B cell (primary cell): ENCODE results near the gene NAGPA. TPM values are rescaled to one million over a fixed set of nuclear protein-coding genes. Genes with fewer than 3 reads are reported as not detected.

Experiments used
- ATAC-seq: fragments of 200-7000 bp; cut with Tn5 transposase; one replicate; pipeline ENCODE4 v1.10.0; 2021; ENCODE audit warnings: low read depth, mild to moderate bottlenecking, moderate number of reproducible peaks, moderate library complexity
- CTCF ChIA-PET: fragments of 350-600 bp; sonication (Branson Sonifier 250); formaldehyde crosslinking; loops from one replicate; lab custom pipeline; 2021; ENCODE audit warnings: antibody characterized with exemption, inconsistent platforms; lab: Charles Lee
- POLR2A ChIA-PET: fragments of 350-600 bp; sonication (Branson Sonifier 250); formaldehyde crosslinking; loops from one replicate; lab custom pipeline; 2021; ENCODE audit warnings: antibody characterized with exemption; lab: Charles Lee
- DNase-seq: peaks from one replicate; pipeline ENCODE4 v3.0.0; 2013
- H2AFZ ChIP-seq: 2 replicates; pipeline ENCODE4 v1.6.1; 2012; ENCODE audit warnings: mild to moderate bottlenecking, low read depth, low read length; ENCODE audit not compliant: insufficient read depth, poor library complexity, severe bottlenecking
- H3K27ac ChIP-seq, 2 donors: 1 replicate in 1 of 2; 2 replicates in 1 of 2; pipeline ENCODE4 v1.5.1; 2012 to 2013; ENCODE audit warnings: low read length in 2 of 2, mild to moderate bottlenecking in 2 of 2, moderate library complexity in 1 of 2
- H3K27me3 ChIP-seq, 4 experiments: fragments of 200-600 bp in 1 of 4; sonication (generic) in 1 of 4; replicated peaks in 1 of 4; 1 replicate in 2 of 4; 2 replicates in 2 of 4; pipeline versions ENCODE4 v1.6.1 to v1.7.0; 2013 to 2016; ENCODE audit warnings: low read length in 3 of 4, mild to moderate bottlenecking in 2 of 4, mixed read lengths in 1 of 4, moderate library complexity in 1 of 4; ENCODE audit not compliant: insufficient read depth in 4 of 4, control insufficient read depth in 3 of 4; ENCODE audit errors: control extremely low read depth in 1 of 4
- H3K36me3 ChIP-seq, 2 experiments: replicated peaks in 1 of 2; 1 replicate in 1 of 2; 2 replicates in 1 of 2; pipeline versions ENCODE4 v1.6.1 to v1.7.1; 2013; ENCODE audit warnings: low read length in 1 of 2; ENCODE audit not compliant: insufficient read depth in 2 of 2, control insufficient read depth in 1 of 2; ENCODE audit errors: control extremely low read depth in 1 of 2, extremely low read depth in 1 of 2
- H3K4me1 ChIP-seq, 2 donors: fragments of 200-600 bp in 1 of 2; sonication (generic) in 1 of 2; 1 replicate in 1 of 2; 2 replicates in 1 of 2; pipeline versions ENCODE4 v1.5.1 to v1.6.1; 2013 to 2017; ENCODE audit warnings: low read length in 2 of 2; ENCODE audit not compliant: control insufficient read depth in 2 of 2, insufficient read depth in 2 of 2
- H3K4me2 ChIP-seq: replicated peaks from 2 replicates; pipeline ENCODE3; 2012; ENCODE audit warnings: mild to moderate bottlenecking, low read depth, low read length; ENCODE audit not compliant: poor library complexity, severe bottlenecking
- H3K4me3 ChIP-seq, 5 experiments: fragments of 200-600 bp in 1 of 5; sonication (generic) in 1 of 5; 1 replicate in 3 of 5; 2 replicates in 2 of 5; pipeline versions ENCODE4 v1.5.1 to v1.7.0; 2011 to 2016; ENCODE audit warnings: low read length in 4 of 5, mild to moderate bottlenecking in 4 of 5, low read depth in 2 of 5, control low read depth in 1 of 5, moderate library complexity in 1 of 5; ENCODE audit not compliant: insufficient read depth in 1 of 5; ENCODE audit errors: control extremely low read depth in 1 of 5, extremely low read depth in 1 of 5
- H3K79me2 ChIP-seq: fragments of 200-600 bp; sonication (generic); one replicate; pipeline ENCODE4 v1.6.0; 2016; ENCODE audit warnings: low read length; ENCODE audit not compliant: control insufficient read depth, insufficient read depth
- H3K9ac ChIP-seq: fragments of 200-600 bp; sonication (generic); 2 replicates; pipeline ENCODE4 v1.6.1; 2017; ENCODE audit warnings: mild to moderate bottlenecking, low read length, moderate library complexity
- H3K9me3 ChIP-seq, 3 donors: one replicate each; pipeline versions ENCODE4 v1.6.1 to v1.7.1; 2013; ENCODE audit warnings: low read length in 2 of 3; ENCODE audit not compliant: control insufficient read depth in 2 of 3, insufficient read depth in 1 of 3; ENCODE audit errors: control extremely low read depth in 1 of 3
- H4K20me1 ChIP-seq: 2 replicates; pipeline ENCODE4 v1.6.0; 2012; ENCODE audit warnings: mild to moderate bottlenecking, low read length; ENCODE audit not compliant: insufficient read depth, control insufficient read depth, poor library complexity, severe bottlenecking
- H3K27ac Mint-ChIP-seq: one replicate; pipeline ENCODE4 v1.8.0; 2021; ENCODE audit warnings: mixed read lengths
- H3K27me3 Mint-ChIP-seq: one replicate; pipeline ENCODE4 v1.8.0; 2021; ENCODE audit warnings: mixed read lengths
- H3K4me1 Mint-ChIP-seq: one replicate; pipeline ENCODE4 v1.8.0; 2021; ENCODE audit warnings: mixed read lengths
- H3K4me3 Mint-ChIP-seq: one replicate; pipeline ENCODE4 v1.8.0; 2021; ENCODE audit warnings: mixed read lengths
- H3K9me3 Mint-ChIP-seq: one replicate; pipeline ENCODE4 v1.8.0; 2022; ENCODE audit warnings: mixed read lengths; ENCODE audit not compliant: insufficient read depth
- CTCF ChIP-seq: fragments of 200-600 bp; IDR thresholded peaks from one replicate; pipeline ENCODE4 v1.8.0; 2022; ENCODE audit warnings: antibody characterized with exemption, mild to moderate bottlenecking
- EZH2 ChIP-seq: IDR thresholded peaks from 2 replicates; pipeline ENCODE4 v1.6.1; 2012; ENCODE audit warnings: borderline replicate concordance, low read depth, mild to moderate bottlenecking, moderate library complexity, low read length; ENCODE audit not compliant: insufficient read depth, poor library complexity, severe bottlenecking
- WGBS: methylation state at CpG from one replicate; pipeline ENCODE4 v1.1.5; 2013; ENCODE audit warnings: missing lambda C conversion rate; ENCODE audit not compliant: insufficient coverage; 5-methylcytosine and 5-hydroxymethylcytosine counted together
- intact Hi-C: fragments of 100-400 bp; cut with micrococcal nuclease; formaldehyde crosslinking; loops from one replicate; pipeline ENCODE4 v1.10.0; 2022
- polyA plus RNA-seq: library from polyadenylated mRNA; depleted of rRNA; stranded (reverse); fragments of >200 nt; gene quantifications from 2 replicates; pipeline ENCODE4 v1.2.3, GENCODE V29; 2012
- total RNA-seq, 2 donors: library from RNA; stranded (reverse); fragments of 120-200 nt in 1 of 2; gene quantifications; 1 replicate in 1 of 2; 2 replicates in 1 of 2; pipeline versions ENCODE4 v1.2.3 to v1.2.4, GENCODE V29; 2013 to 2022

The NAGPA gene
- total and polyA plus RNA-seq, 2 donors (not counting 1 experiment from before 2014, with no cell fraction given), result 38.4 to 38.6 TPM

- H3K79me2 ChIP-seq, result no peaks in the 10 kb centered on the region
- no peaks in the 10 kb centered on the region for H3K4me1 ChIP-seq
- Mint-ChIP-seq H3K9me3 (no peaks in the 10 kb centered on the region), H3K27me3 (peaks cover 27% of the 10 kb centered on the region), H3K4me1 (no peaks in the 10 kb centered on the region), H3K27ac (no peak overlapping the region), H3K4me3 (no peak overlapping the region)
- H4K20me1 ChIP-seq, result no peaks in the 10 kb centered on the region
- peaks cover 0 to 12% (median 0%) of the 10 kb centered on the region in 3 donors for H3K9me3 ChIP-seq
- no peak for ATAC-seq
- DNase-seq, result no peak
- no peaks in the 10 kb centered on the region for H3K36me3 ChIP-seq
- TF ChIP-seq EZH2, result no peak
- no peak for TF ChIP-seq CTCF
- 72% methylated on average over 15 of the region's 20 CpGs for WGBS
- ChIA-PET POLR2A (no interaction called here), CTCF (no interaction called here)
- H3K27ac ChIP-seq, result no peak overlapping the region
- no peak overlapping the region for H3K4me3 ChIP-seq
- peaks cover 0 to 20% (median 7%) of the 10 kb centered on the region in 4 experiments for H3K27me3 ChIP-seq
- H3K4me2 ChIP-seq, result no peak overlapping the region
- intact Hi-C loops, result no loop called here
- no peak overlapping the region for H3K9ac ChIP-seq
- no peak overlapping the region for H2AFZ ChIP-seq
Measured at GRCh38 chr16:4982056-4982867, 51.5 kb downstream of the NAGPA start.

GRCh38 chr16:4981473-4981872 lies 52.3 kb downstream of the NAGPA start:
- Mint-ChIP-seq H3K4me3 (no peak overlapping the region), H3K27me3 (peaks cover 20% of the 10 kb centered on the region), H3K27ac (no peak overlapping the region), H3K4me1 (no peaks in the 10 kb centered on the region), H3K9me3 (no peaks in the 10 kb centered on the region)
- Histone ChIP-seq H3K27me3 (peaks cover 0 to 18% (median 2%) of the 10 kb centered on the region in 4 experiments), H3K27ac (no peak overlapping the region), H3K4me2 (no peak overlapping the region), H3K4me3 (no peak overlapping the region), H2AFZ (no peak overlapping the region), H3K4me1 (peaks cover 3 to 5% of the 10 kb centered on the region in 2 donors), H3K36me3 (no peaks in the 10 kb centered on the region), H3K9ac (no peak overlapping the region), H4K20me1 (no peaks in the 10 kb centered on the region), H3K79me2 (no peaks in the 10 kb centered on the region), H3K9me3 (peaks cover 0 to 18% (median 4%) of the 10 kb centered on the region in 3 donors)
- DNase-seq, result no peak
- ChIA-PET CTCF (no interaction called here), POLR2A (no interaction called here)
- intact Hi-C loops, result no loop called here
- WGBS, result 93% methylated on average over 6 of the region's 7 CpGs
- no peak for ATAC-seq
- TF ChIP-seq CTCF, result no peak
- TF ChIP-seq EZH2, result no peak
